MM.1S (cell line): ENCODE results near the gene ZNF791.

ENCODE experiments used
- EZH2 ChIP-seq: fragments of 300-600 bp; sonication (generic); optimal IDR thresholded peaks from 2 replicates; pipeline ENCODE3; 2017; ENCODE audit warnings: low read depth, mild to moderate bottlenecking, antibody characterized with exemption, low read length, mixed read lengths
- EZH2phosphoT487 ChIP-seq: fragments of 300-600 bp; sonication (generic); IDR thresholded peaks from 2 replicates; pipeline ENCODE4 v1.6.1; 2018; ENCODE audit warnings: antibody characterized with exemption, low read length
- TF ChIP-seq, protein P1 (sequence below): fragments of 300-600 bp; sonication (generic); IDR thresholded peaks from 2 replicates; pipeline ENCODE4 v1.5.1; 2016; ENCODE audit warnings: antibody characterized with exemption, low read length, mixed read lengths

GRCh38 chr19:12642506-12642905, 31.8 kb downstream of the ZNF791 start:
- TF ChIP-seq, protein P1, sequence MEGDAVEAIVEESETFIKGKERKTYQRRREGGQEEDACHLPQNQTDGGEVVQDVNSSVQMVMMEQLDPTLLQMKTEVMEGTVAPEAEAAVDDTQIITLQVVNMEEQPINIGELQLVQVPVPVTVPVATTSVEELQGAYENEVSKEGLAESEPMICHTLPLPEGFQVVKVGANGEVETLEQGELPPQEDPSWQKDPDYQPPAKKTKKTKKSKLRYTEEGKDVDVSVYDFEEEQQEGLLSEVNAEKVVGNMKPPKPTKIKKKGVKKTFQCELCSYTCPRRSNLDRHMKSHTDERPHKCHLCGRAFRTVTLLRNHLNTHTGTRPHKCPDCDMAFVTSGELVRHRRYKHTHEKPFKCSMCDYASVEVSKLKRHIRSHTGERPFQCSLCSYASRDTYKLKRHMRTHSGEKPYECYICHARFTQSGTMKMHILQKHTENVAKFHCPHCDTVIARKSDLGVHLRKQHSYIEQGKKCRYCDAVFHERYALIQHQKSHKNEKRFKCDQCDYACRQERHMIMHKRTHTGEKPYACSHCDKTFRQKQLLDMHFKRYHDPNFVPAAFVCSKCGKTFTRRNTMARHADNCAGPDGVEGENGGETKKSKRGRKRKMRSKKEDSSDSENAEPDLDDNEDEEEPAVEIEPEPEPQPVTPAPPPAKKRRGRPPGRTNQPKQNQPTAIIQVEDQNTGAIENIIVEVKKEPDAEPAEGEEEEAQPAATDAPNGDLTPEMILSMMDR, result no peak
- TF ChIP-seq EZH2phosphoT487, result no peak
- TF ChIP-seq EZH2, result no peak
